UCSD-AML1 (cell line): ENCODE data around the gene ACSL3.

Experiments used
- DNase-seq: peaks from one replicate; lab custom pipeline; 2025; ENCODE audit not compliant: unreplicated experiment; lab: John Stamatoyannopoulos, UW

The ACSL3 gene

GRCh38 chr2:222878877-222879603 lies 18.2 kb downstream of the ACSL3 start:
- no peak for DNase-seq

GRCh38 chr2:222879604-222879933 lies 18.7 kb downstream of the ACSL3 start:
- no peak for DNase-seq

GRCh38 chr2:222882484-222882928 lies 21.7 kb downstream of the ACSL3 start:
- DNase-seq, result no peak

- DNase-seq, result no peak
Observed at GRCh38 chr2:222883420-222883819, 22.6 kb downstream of the ACSL3 start.

GRCh38 chr2:222884114-222884771 lies 23.4 kb downstream of the ACSL3 start:
- DNase-seq, result no peak

GRCh38 chr2:222884805-222885424 lies 24.1 kb downstream of the ACSL3 start:
- DNase-seq, result no peak

GRCh38 chr2:222887124-222887523 lies 26.3 kb downstream of the ACSL3 start:
- DNase-seq, result no peak

- DNase-seq, result no peak
Observed at GRCh38 chr2:222888716-222889115, 27.9 kb downstream of the ACSL3 start.

- no peak for DNase-seq
Observed at GRCh38 chr2:222891890-222892289, 31.1 kb downstream of the ACSL3 start.

GRCh38 chr2:222892321-222892720 lies 31.5 kb downstream of the ACSL3 start:
- DNase-seq, result no peak

- DNase-seq, result no peak
Observed at GRCh38 chr2:222892761-222893160, 31.9 kb downstream of the ACSL3 start.

GRCh38 chr2:222893716-222894115 lies 32.9 kb downstream of the ACSL3 start:
- DNase-seq, result no peak

- no peak for DNase-seq
Observed at GRCh38 chr2:222895144-222895543, 34.3 kb downstream of the ACSL3 start.

GRCh38 chr2:222897898-222898297 lies 37.1 kb downstream of the ACSL3 start:
- no peak for DNase-seq

GRCh38 chr2:222899413-222900181 lies 38.8 kb downstream of the ACSL3 start:
- no peak for DNase-seq

- DNase-seq, result no peak
Observed at GRCh38 chr2:222900354-222900753, 39.5 kb downstream of the ACSL3 start.

GRCh38 chr2:222902660-222903059 lies 41.8 kb downstream of the ACSL3 start:
- DNase-seq, result no peak

GRCh38 chr2:222903234-222904220 lies 42.7 kb downstream of the ACSL3 start:
- no peak for DNase-seq

GRCh38 chr2:222904557-222905258 lies 43.9 kb downstream of the ACSL3 start:
- DNase-seq, result no peak

GRCh38 chr2:222907048-222907447 lies 46.2 kb downstream of the ACSL3 start:
- no peak for DNase-seq
